Measurements from ENCODE around the gene KAZN.

KAZN gene

DNA sequence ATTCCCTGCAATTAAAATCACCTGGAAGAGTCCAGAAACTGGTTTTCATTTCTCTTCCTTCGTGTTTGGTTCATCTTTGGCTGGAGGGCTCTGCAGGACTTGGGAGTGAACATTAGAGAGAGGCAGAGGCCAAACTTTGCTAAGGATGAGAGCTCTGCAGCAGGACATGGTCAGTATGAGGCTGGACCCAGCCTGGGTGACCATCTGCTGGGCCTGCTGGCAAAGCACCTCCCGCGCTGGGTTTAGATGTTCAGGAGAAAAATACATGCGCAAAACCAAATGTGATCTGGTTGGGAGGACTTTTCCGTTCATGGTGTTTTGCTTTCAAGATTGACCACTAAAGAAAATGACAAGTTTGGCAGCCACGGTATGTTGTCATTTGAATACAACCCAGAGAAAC is 15.9 kb downstream of the KAZN start:
- DNase-seq (ENCODE audit: low spot score) = no peak

GRCh38 chr1:14615549-14616218 is 17.2 kb downstream of the KAZN start:
- no peak for DNase-seq (ENCODE audit: low spot score)

DNA sequence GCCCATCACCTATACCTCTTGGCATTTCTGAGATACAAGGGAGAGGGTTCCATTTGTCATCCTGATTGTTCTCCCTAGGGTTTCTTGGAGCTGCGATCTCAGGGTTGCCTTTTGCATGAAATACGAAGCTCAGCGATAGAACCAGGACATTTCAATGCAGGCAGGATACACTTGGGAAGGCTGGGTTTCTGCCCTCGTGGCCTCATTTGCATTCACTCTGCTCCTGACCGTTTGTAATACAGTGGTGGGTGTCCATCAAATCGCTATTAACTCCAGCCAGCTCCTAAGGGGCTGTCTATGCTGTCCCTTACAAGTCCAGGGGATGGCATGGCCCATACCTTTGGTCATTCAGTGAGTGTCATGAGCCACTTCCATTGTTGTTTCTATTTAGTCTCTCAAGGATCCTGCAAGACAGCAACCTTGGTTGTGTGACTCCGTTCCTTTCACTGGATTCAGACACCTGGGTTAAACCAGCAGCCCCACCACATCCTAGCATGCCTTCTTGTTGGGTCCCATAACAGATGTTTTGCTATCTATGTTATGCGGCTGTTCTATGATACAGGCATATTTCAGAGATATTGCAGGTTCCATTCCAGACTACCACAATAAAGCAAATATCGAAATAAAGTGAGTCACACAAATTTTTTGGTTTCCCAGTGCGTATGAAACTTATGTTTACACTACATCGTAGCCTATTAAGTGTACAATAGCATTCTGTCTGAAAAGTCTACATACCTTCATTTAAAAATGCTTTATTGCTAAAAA is 18.3 kb downstream of the KAZN start:
- no peak for DNase-seq (ENCODE audit: low spot score)

DNA sequence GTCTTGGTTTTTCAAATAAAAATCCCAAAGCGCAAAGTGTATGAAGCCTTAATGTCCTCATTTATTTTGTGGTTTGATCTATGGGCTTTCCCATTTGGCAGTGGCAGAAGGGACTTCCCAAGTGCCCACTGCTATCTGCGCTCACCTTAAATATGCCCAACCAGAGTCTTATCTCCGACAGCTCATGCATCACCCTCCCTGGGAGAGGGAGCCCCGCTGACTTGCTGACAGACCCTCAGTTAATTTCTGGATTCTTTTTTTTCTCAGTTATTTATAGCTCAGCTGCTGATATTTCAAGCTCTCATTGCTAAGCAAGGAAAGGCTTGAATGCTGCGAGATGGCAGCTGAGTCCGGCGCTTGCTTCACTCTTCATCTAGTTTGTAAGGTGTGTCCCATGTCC is 19.3 kb downstream of the KAZN start:
- no peak for DNase-seq (ENCODE audit: low spot score)

GRCh38 chr1:14620941-14621340 is 22.5 kb downstream of the KAZN start:
- no peak for DNase-seq (ENCODE audit: low spot score)

DNA sequence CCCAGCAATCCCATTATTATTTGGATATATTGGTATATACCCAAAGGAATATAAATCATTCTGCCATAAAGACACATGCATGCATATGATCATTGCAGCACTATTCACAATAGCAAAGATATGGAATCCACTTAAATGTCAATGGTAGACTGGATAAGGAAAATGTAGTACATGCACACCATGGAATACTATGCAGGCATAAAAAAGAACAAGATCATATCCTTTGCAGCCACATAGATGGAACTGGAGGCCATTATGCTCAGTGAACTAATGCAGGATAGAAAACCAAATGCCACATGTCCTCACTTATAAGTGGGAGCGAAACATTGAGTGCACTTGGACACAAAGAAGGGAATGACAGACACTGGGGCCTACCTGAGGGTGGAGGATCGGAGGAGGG is 24.6 kb downstream of the KAZN start:
- no peak for DNase-seq (ENCODE audit: low spot score)

DNA sequence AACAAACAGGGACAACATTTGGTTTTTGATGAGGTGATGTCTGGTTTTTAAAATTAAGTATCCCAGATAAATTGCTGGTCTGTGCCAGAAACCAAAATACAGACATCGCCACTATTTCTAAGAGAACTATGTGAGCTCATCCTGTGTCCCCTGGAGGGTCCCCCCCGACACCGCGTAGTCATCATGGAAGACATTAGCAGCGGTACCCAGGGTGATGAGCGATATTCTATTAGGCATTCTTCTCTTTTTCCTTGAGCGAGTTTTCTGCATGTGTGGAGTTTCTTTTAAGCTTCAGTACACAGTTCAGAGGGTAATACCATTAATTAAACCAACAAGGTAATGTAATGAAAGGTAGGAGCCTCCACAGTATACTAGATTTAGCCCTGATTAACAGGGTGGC is 26.5 kb downstream of the KAZN start:
- DNase-seq (ENCODE audit: low spot score) = no peak

DNA sequence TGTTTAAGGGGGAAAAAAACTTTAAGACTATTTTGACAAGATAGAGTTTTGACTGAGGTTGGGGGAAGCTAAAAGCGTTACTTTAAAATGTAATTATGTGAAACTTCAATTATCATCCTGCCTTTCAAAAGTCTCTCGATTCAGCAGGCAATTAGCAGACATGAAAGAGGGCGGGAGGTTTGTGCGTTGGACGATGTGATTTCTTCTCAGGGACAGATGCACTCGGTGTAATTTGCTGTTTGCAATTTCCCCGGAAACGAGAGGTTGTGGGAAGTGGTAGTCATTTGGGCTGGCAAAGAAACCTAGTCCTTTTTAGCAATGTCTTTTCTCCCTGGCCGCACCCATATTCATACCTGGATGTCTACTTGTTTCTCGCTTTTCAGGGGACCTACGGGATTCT is 27.1 kb downstream of the KAZN start:
- DNase-seq (ENCODE audit: low spot score) = peak; percentile 73

DNA sequence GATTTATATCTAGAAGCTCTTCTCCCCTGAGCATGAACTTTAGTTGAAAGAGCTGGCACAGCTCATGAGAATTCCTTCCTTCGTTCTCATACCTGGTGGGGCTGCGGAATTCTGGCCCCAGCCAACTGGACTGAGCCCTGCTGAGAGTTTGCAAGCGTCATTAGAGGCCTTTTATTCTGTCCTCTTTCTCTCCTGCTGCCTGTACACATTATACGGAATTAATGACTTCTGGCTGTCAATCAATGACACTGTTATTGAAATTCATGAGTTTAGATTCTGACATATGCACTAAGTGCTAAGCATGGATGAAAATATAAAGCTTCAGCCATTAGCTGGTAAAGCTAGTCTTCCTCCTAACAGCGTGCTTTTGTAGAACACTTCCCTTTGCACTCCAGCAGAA is 27.5 kb downstream of the KAZN start:
- no peak for DNase-seq (ENCODE audit: low spot score)

- DNase-seq (ENCODE audit: low spot score) = peak; percentile 49
These were observed 28.6 kb downstream of the KAZN start for GRCh38 chr1:14626869-14627607.

- DNase-seq (ENCODE audit: low spot score) = peak; percentile 87
These were observed 29.4 kb downstream of the KAZN start for GRCh38 chr1:14627608-14628489.

GRCh38 chr1:14629363-14630014 is 31.0 kb downstream of the KAZN start:
- no peak for DNase-seq (ENCODE audit: low spot score)

GRCh38 chr1:14630986-14631385 is 32.5 kb downstream of the KAZN start:
- no peak for DNase-seq (ENCODE audit: low spot score)

DNA sequence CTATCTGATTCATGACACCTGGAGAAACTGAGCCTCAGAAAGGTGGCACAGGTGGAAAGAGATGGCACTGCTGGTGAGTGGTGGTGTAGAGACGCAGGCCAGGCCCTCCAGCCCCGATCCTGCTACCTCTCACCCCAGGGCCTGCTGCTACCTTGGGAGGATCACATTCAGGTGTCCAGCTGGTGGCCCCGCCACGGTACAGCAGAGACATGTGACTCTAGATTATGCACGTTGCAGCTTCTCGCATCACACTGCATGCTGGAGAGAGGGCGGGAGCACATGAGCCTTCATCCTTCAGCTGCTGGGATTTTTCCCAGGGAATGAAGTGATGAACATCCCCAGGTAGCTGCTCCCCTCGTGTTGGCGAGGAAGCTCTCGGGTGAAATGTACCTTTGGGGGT is 32.9 kb downstream of the KAZN start:
- no peak for DNase-seq (ENCODE audit: low spot score)

- no peak for DNase-seq (ENCODE audit: low spot score)
These were observed 36.0 kb downstream of the KAZN start for GRCh38 chr1:14634486-14634885.

DNA sequence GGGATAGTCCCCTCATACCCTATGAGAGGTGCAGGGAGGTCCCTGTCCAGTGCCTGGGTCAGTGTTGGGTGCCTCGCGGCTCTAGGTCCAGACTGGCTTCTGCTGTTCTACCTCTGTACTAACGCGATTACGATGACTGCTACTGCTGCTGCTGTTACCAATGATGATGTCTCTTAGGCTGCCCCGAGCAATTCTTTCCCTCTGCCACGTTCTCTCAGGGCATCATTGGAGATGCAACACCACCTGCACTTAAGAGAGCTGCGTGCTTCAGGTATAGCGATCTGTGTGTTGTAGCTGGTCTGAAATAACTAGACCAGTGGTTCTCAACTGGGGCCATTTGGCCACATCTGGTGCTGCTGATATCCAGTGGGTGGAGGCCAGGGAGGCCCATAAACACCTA is 36.9 kb downstream of the KAZN start:
- DNase-seq (ENCODE audit: low spot score) = no peak

GRCh38 chr1:14636897-14637632 is 38.6 kb downstream of the KAZN start:
- DNase-seq (ENCODE audit: low spot score) = no peak

- no peak for DNase-seq (ENCODE audit: low spot score)
These were observed 41.0 kb downstream of the KAZN start for GRCh38 chr1:14639291-14640050.

- DNase-seq (ENCODE audit: low spot score) = no peak
These were observed 44.2 kb downstream of the KAZN start for GRCh38 chr1:14642712-14643111.

GRCh38 chr1:14646973-14647372 is 48.5 kb downstream of the KAZN start:
- no peak for DNase-seq (ENCODE audit: low spot score)
